ENCODE measurements around the gene CCDC7.
"Not testable (repeated sequence)": the region's sequence is repeated elsewhere in the genome, so short reads cannot be mapped to it uniquely, and the experiment has no call there.

Gene CCDC7

GRCh38 chr10:32890444-32890843 lies 444.5 kb downstream of the CCDC7 start:
- FAIRE-seq = no peak

GRCh38 chr10:32891261-32891660 lies 445.3 kb downstream of the CCDC7 start:
- FAIRE-seq = no peak

GRCh38 chr10:32893434-32893833 lies 447.5 kb downstream of the CCDC7 start:
- no peak for FAIRE-seq

- no peak for FAIRE-seq
Observed at GRCh38 chr10:32893916-32894664, 448.1 kb downstream of the CCDC7 start.

GRCh38 chr10:32895200-32895968 lies 449.4 kb downstream of the CCDC7 start:
- FAIRE-seq = not testable (repeated sequence)

- no peak for FAIRE-seq
Observed at GRCh38 chr10:32901815-32902214, 455.9 kb downstream of the CCDC7 start.

- FAIRE-seq = no peak
Observed at GRCh38 chr10:32905466-32905865, 459.5 kb downstream of the CCDC7 start.

GRCh38 chr10:32906595-32906994 lies 460.7 kb downstream of the CCDC7 start:
- no peak for FAIRE-seq

GRCh38 chr10:32909456-32909855 lies 463.5 kb downstream of the CCDC7 start:
- FAIRE-seq = no peak

GRCh38 chr10:32909970-32910369 lies 464.0 kb downstream of the CCDC7 start:
- FAIRE-seq = not testable (repeated sequence)

GRCh38 chr10:32911285-32912016 lies 465.5 kb downstream of the CCDC7 start:
- no peak for FAIRE-seq

- FAIRE-seq = not testable (repeated sequence)
Observed at GRCh38 chr10:32917817-32918216, 471.9 kb downstream of the CCDC7 start.

- FAIRE-seq = no peak
Observed at GRCh38 chr10:32922170-32922569, 476.2 kb downstream of the CCDC7 start.

- FAIRE-seq = no peak
Observed at GRCh38 chr10:32923134-32923533, 477.2 kb downstream of the CCDC7 start.

GRCh38 chr10:32923849-32924248 lies 477.9 kb downstream of the CCDC7 start:
- FAIRE-seq = no peak
